IPS DF 6.9 (cell line): ENCODE measurements around the gene PRSS50.

Experiments
- DNase-seq: peaks from one replicate; pipeline ENCODE4 v3.0.0-alpha.2; 2013; ENCODE audit warnings: low read depth, low spot score
- H3K27ac ChIP-seq: one replicate; pipeline ENCODE4 v1.5.1; 2013; ENCODE audit warnings: low read length, control low read depth
- H3K27me3 ChIP-seq: 2 replicates; pipeline ENCODE4 v1.6.1; 2013; ENCODE audit warnings: mild to moderate bottlenecking, low read length; ENCODE audit not compliant: control insufficient read depth, insufficient read depth
- H3K36me3 ChIP-seq: 2 replicates; pipeline ENCODE4 v1.6.1; 2013; ENCODE audit warnings: low read length; ENCODE audit not compliant: control insufficient read depth, insufficient read depth
- H3K4me1 ChIP-seq: 2 replicates; pipeline ENCODE4 v1.6.1; 2013; ENCODE audit warnings: low read length; ENCODE audit not compliant: control insufficient read depth, insufficient read depth
- H3K4me3 ChIP-seq: 2 replicates; pipeline ENCODE4 v1.5.1; 2013; ENCODE audit warnings: mild to moderate bottlenecking, low read length
- H3K9me3 ChIP-seq: 2 replicates; pipeline ENCODE4 v1.6.1; 2013; ENCODE audit warnings: low read length, inconsistent platforms; ENCODE audit not compliant: control insufficient read depth, insufficient read depth
- WGBS: extraction: QIAGEN DNeasy Blood & Tissue Kit; methylation state at CpG from one replicate; pipeline ENCODE4 v1.1.7; 2013; ENCODE audit warnings: mixed read lengths, missing lambda C conversion rate; ENCODE audit not compliant: insufficient read length, insufficient coverage; 5-methylcytosine and 5-hydroxymethylcytosine counted together

Gene PRSS50

GRCh38 chr3:46663591-46664135 lies 54.0 kb downstream of the PRSS50 start:
- WGBS, result no CpG with 5 or more reads among the region's 8 CpGs
- DNase-seq, result no peak
- Histone ChIP-seq H3K4me3 (no peak overlapping the region), H3K9me3 (no peaks in the 10 kb centered on the region), H3K36me3 (no peaks in the 10 kb centered on the region), H3K27ac (no peak overlapping the region), H3K27me3 (no peaks in the 10 kb centered on the region), H3K4me1 (peaks cover 16% of the 10 kb centered on the region)

GRCh38 chr3:46662771-46663551 lies 54.7 kb downstream of the PRSS50 start:
- peaks cover 16% of the 10 kb centered on the region for H3K4me1 ChIP-seq
- no peaks in the 10 kb centered on the region for H3K36me3 ChIP-seq
- H3K27ac ChIP-seq, result no peak overlapping the region
- no peaks in the 10 kb centered on the region for H3K27me3 ChIP-seq
- no CpG with 5 or more reads among the region's 17 CpGs for WGBS
- no peak for DNase-seq
- no peak overlapping the region for H3K4me3 ChIP-seq
- H3K9me3 ChIP-seq, result no peaks in the 10 kb centered on the region
